Liver (tissue), 9 donors: Measurements from ENCODE around the gene CSF1. TPM values are rescaled to one million over a fixed set of nuclear protein-coding genes. Genes with fewer than 3 reads are reported as not detected.

ENCODE experiments used
- DNase-seq: peaks from one replicate; pipeline ENCODE4 v3.0.0-alpha.2; 2017; ENCODE audit warnings: low spot score
- H3K27ac ChIP-seq, 2 donors: one replicate each; pipeline ENCODE4 v1.7.0; 2013; ENCODE audit warnings: inconsistent platforms in 2 of 2, low read length in 2 of 2, control low read depth in 1 of 2, low read depth in 1 of 2, mild to moderate bottlenecking in 1 of 2
- H3K27me3 ChIP-seq, 4 donors: one replicate each; pipeline versions ENCODE4 v1.6.1 to v1.7.0; 2013; ENCODE audit warnings: low read length in 3 of 4, inconsistent platforms in 1 of 4, mild to moderate bottlenecking in 1 of 4, moderate library complexity in 1 of 4; ENCODE audit not compliant: control insufficient read depth in 4 of 4, insufficient read depth in 4 of 4
- H3K36me3 ChIP-seq, 4 donors: one replicate each; pipeline versions ENCODE4 v1.6.1 to v1.7.0; 2013; ENCODE audit warnings: low read length in 3 of 4, mild to moderate bottlenecking in 3 of 4, low read depth in 1 of 4, moderate library complexity in 1 of 4; ENCODE audit not compliant: control insufficient read depth in 4 of 4, insufficient read depth in 3 of 4
- H3K4me1 ChIP-seq, 4 donors: one replicate each; pipeline versions ENCODE4 v1.6.1 to v1.7.0; 2013; ENCODE audit warnings: low read length in 3 of 4, mild to moderate bottlenecking in 3 of 4, moderate library complexity in 1 of 4; ENCODE audit not compliant: control insufficient read depth in 4 of 4, insufficient read depth in 4 of 4
- H3K4me3 ChIP-seq, 3 donors: one replicate each; pipeline versions ENCODE4 v1.6.1 to v1.7.0; 2013; ENCODE audit warnings: low read length in 3 of 3, control low read depth in 1 of 3, low read depth in 1 of 3, mild to moderate bottlenecking in 1 of 3
- H3K9ac ChIP-seq, 2 donors: one replicate each; pipeline ENCODE4 v1.7.0; 2013; ENCODE audit warnings: low read length in 2 of 2, mild to moderate bottlenecking in 2 of 2, moderate library complexity in 2 of 2, control low read depth in 1 of 2, low read depth in 1 of 2
- H3K9me3 ChIP-seq, 4 donors: one replicate each; pipeline versions ENCODE4 v1.6.1 to v1.7.0; 2013; ENCODE audit warnings: low read length in 3 of 4; ENCODE audit not compliant: control insufficient read depth in 4 of 4
- CTCF ChIP-seq: fragments of 150-350 bp; IDR thresholded peaks from 2 replicates; pipeline ENCODE4 v1.5.1; 2017; ENCODE audit warnings: improper control_type of control experiment, low read depth, low read length; ENCODE audit not compliant: missing input control
- EGR1 ChIP-seq, 2 donors: IDR thresholded peaks; 2 replicates each; pipeline ENCODE4 v1.6.1; 2016 to 2018; ENCODE audit warnings: antibody characterized with exemption in 2 of 2, low read depth in 2 of 2
- GABPA ChIP-seq, 2 donors: IDR thresholded peaks in 1 of 2; conservative IDR thresholded peaks in 1 of 2; 2 replicates each; pipeline ENCODE4 v1.6.1; 2016; ENCODE audit warnings: antibody characterized with exemption in 2 of 2, mild to moderate bottlenecking in 1 of 2, moderate library complexity in 1 of 2
- HNF4A ChIP-seq, 2 donors: conservative IDR thresholded peaks; 2 replicates each; pipeline ENCODE4 v1.6.1; 2016; ENCODE audit warnings: antibody characterized with exemption in 2 of 2, mild to moderate bottlenecking in 2 of 2
- HNF4G ChIP-seq: IDR thresholded peaks from 2 replicates; pipeline ENCODE4 v1.6.1; 2016; ENCODE audit warnings: antibody characterized with exemption
- NR2F2 ChIP-seq: IDR thresholded peaks from 2 replicates; pipeline ENCODE4 v1.6.1; 2016; ENCODE audit warnings: antibody characterized with exemption
- RXRA ChIP-seq, 2 donors: IDR thresholded peaks; 2 replicates each; pipeline ENCODE4 v1.6.1; 2017 to 2018; ENCODE audit warnings: antibody characterized with exemption in 2 of 2, mild to moderate bottlenecking in 1 of 2
- SP1 ChIP-seq: IDR thresholded peaks from 2 replicates; pipeline ENCODE4 v1.6.1; 2018; ENCODE audit warnings: antibody characterized with exemption, mild to moderate bottlenecking
- TAF1 ChIP-seq: conservative IDR thresholded peaks from 2 replicates; pipeline ENCODE4 v1.6.1; 2016; ENCODE audit warnings: antibody characterized with exemption, mild to moderate bottlenecking
- YY1 ChIP-seq: IDR thresholded peaks from 2 replicates; pipeline ENCODE4 v1.6.1; 2016; ENCODE audit warnings: antibody characterized with exemption, mild to moderate bottlenecking
- ZBTB33 ChIP-seq: IDR thresholded peaks from 2 replicates; pipeline ENCODE4 v1.6.1; 2016; ENCODE audit warnings: antibody characterized with exemption
- WGBS: extraction: QIAGEN DNeasy Blood & Tissue Kit; methylation state at CpG from one replicate; pipeline ENCODE4 v1.1.7; 2013; 5-methylcytosine and 5-hydroxymethylcytosine counted together
- polyA plus RNA-seq, 2 donors: library from polyadenylated mRNA; stranded (reverse) in 1 of 2; unstranded in 1 of 2; fragments of 200-250 nt in 1 of 2; fragments of >200 nt in 1 of 2; fragmentation: Nextera tagmentation in 1 of 2; extraction: Ambion mirVana in 1 of 2; gene quantifications; one replicate each; pipeline versions ENCODE4 v1.2.1 to v1.2.3, GENCODE V29; 2013 to 2015
- total RNA-seq, 2 donors: library from RNA; depleted of rRNA; stranded (reverse); fragments of >200 nt; gene quantifications; one replicate each; pipeline ENCODE4 v1.2.3, GENCODE V29; 2014
- TF ChIP-seq, protein P1 (sequence below): IDR thresholded peaks from 2 replicates; pipeline ENCODE4 v1.6.1; 2016; ENCODE audit warnings: antibody characterized with exemption
- donor health status: healthy.
- donor health status: healthy.
- donor health status: healthy.
- donor health status: healthy.
- donor health status: healthy.

The CSF1 gene
- total and polyA plus RNA-seq, 4 donors: 6.3 to 15.2 (median 11.3) TPM

- no peak for TF ChIP-seq HNF4A (conservative IDR thresholded peaks at IDR 0.05)
- TF ChIP-seq EGR1 (IDR thresholded peaks at IDR 0.05; ENCODE audit: low read depth in 2 of 2): no peak
- no peak for TF ChIP-seq HNF4G
- no peak for TF ChIP-seq YY1
- TF ChIP-seq ZBTB33: no peak
Observed at GRCh38 chr1:109879881-109880525, 30.6 kb upstream of the CSF1 start (continued).

GRCh38 chr1:109880971-109881894 is 29.4 kb upstream of the CSF1 start:
- Histone ChIP-seq H3K4me3 (no peak overlapping the region), H3K27ac (peak overlapping the region in 1 of 2 donors; percentile 19), H3K9me3 (no peaks in the 10 kb centered on the region), H3K9ac (no peak overlapping the region), H3K36me3 (no peaks in the 10 kb centered on the region), H3K4me1 (peaks cover 4 to 11% (median 6%) of the 10 kb centered on the region in 4 donors), H3K27me3 (no peaks in the 10 kb centered on the region)
- whole genome bisulfite sequencing: 78% methylated on average over 20 of the region's 20 CpGs
- TF ChIP-seq RXRA (IDR thresholded peaks at IDR 0.05) (no peak), NR2F2 (peak; percentile 60)
- DNase-seq: peak; percentile 47

GRCh38 chr1:109881906-109882287 is 28.8 kb upstream of the CSF1 start:
- no peak for DNase-seq
- H3K27ac ChIP-seq: peak overlapping the region in 1 of 2 donors; percentile 19
- H3K9ac ChIP-seq: no peak overlapping the region
- no peaks in the 10 kb centered on the region for H3K27me3 ChIP-seq
- peaks cover 4 to 8% (median 6%) of the 10 kb centered on the region in 4 donors for H3K4me1 ChIP-seq
- H3K4me3 ChIP-seq: no peak overlapping the region
- WGBS: 91% methylated on average over 4 of the region's 4 CpGs
- no peak for TF ChIP-seq GABPA (IDR thresholded peaks at IDR 0.05 in 1 of 2, conservative IDR thresholded peaks at IDR 0.05 in 1 of 2)
- no peak for TF ChIP-seq TAF1
- TF ChIP-seq CTCF: no peak
- TF ChIP-seq, protein P1, sequence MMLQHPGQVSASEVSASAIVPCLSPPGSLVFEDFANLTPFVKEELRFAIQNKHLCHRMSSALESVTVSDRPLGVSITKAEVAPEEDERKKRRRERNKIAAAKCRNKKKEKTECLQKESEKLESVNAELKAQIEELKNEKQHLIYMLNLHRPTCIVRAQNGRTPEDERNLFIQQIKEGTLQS: no peak
- no peak for TF ChIP-seq SP1
- no peak for TF ChIP-seq NR2F2
- no peak for TF ChIP-seq HNF4G
- TF ChIP-seq YY1: no peak
- no peak for TF ChIP-seq HNF4A (conservative IDR thresholded peaks at IDR 0.05)
- no peaks in the 10 kb centered on the region for H3K36me3 ChIP-seq
- no peaks in the 10 kb centered on the region for H3K9me3 ChIP-seq
